PC-9 (cell line): Measurements from ENCODE around the gene DLGAP1. TPM values are rescaled to one million over a fixed set of nuclear protein-coding genes. Genes with fewer than 3 reads are reported as not detected.
A peak's percentile ranks its signal among the peaks of the same experiment; 100 is the strongest.

Experiments
- BruUV-seq: library from RNA; stranded (reverse); fragments of 400-500 nt; replicated peaks from 2 replicates; lab custom pipeline; 2021; lab: Mats Ljungman, UMichigan
- CTCF ChIA-PET: fragments of 300-600 bp; sonication (Branson Sonifier 250); formaldehyde crosslinking; loops from one replicate; lab custom pipeline; 2022; ENCODE audit warnings: antibody characterized with exemption; lab: Charles Lee
- POLR2A ChIA-PET: fragments of 300-600 bp; sonication (Branson Sonifier 250); formaldehyde crosslinking; loops from one replicate; lab custom pipeline; 2022; ENCODE audit warnings: antibody characterized with exemption; ENCODE audit not compliant: unreplicated experiment; lab: Charles Lee
- DNase-seq, 2 experiments: peaks; one replicate each; pipeline versions ENCODE4 v3.0.0 to v3.0.0-alpha.2; 2015 to 2022; ENCODE audit warnings: mixed read lengths in 1 of 2
- H2AFZ ChIP-seq: fragments of 200-600 bp; sonication (generic); 2 replicates; pipeline ENCODE4 v1.8.1; 2017; ENCODE audit warnings: antibody characterized with exemption
- H3F3A ChIP-seq: fragments of 200-600 bp; sonication (generic); 2 replicates; pipeline ENCODE4 v1.8.1; 2017; ENCODE audit warnings: antibody characterized with exemption, mild to moderate bottlenecking, low read depth; ENCODE audit not compliant: insufficient read depth
- H3K27ac ChIP-seq: fragments of 200-600 bp; sonication (generic); 2 replicates; pipeline ENCODE4 v1.6.1; 2016; ENCODE audit warnings: mixed run types
- H3K27me3 ChIP-seq: fragments of 200-600 bp; sonication (generic); 2 replicates; pipeline ENCODE4 v1.6.1; 2016; ENCODE audit warnings: low read depth, mixed run types; ENCODE audit not compliant: insufficient read depth
- H3K36me3 ChIP-seq: fragments of 200-600 bp; sonication (generic); 2 replicates; pipeline ENCODE4 v1.6.1; 2016; ENCODE audit warnings: low read depth, mixed run types
- H3K4me1 ChIP-seq: fragments of 200-600 bp; sonication (generic); replicated peaks from 2 replicates; pipeline ENCODE4 v1.6.1; 2016; ENCODE audit warnings: mixed run types; ENCODE audit not compliant: insufficient read depth
- H3K4me2 ChIP-seq: fragments of 200-600 bp; sonication (generic); 2 replicates; pipeline ENCODE4 v1.6.1; 2017; ENCODE audit warnings: mixed run types
- H3K4me3 ChIP-seq: fragments of 200-600 bp; sonication (generic); 2 replicates; pipeline ENCODE4 v1.6.1; 2016; ENCODE audit warnings: mixed run types
- H3K79me2 ChIP-seq: fragments of 200-600 bp; sonication (generic); 2 replicates; pipeline ENCODE4 v1.6.1; 2017; ENCODE audit warnings: low read depth, mixed run types
- H3K9me2 ChIP-seq: fragments of 200-600 bp; sonication (generic); 2 replicates; pipeline ENCODE4 v1.8.1; 2017; ENCODE audit warnings: mild to moderate bottlenecking; ENCODE audit not compliant: insufficient read depth
- H3K9me3 ChIP-seq: fragments of 200-600 bp; sonication (generic); 2 replicates; pipeline ENCODE4 v1.8.1; 2016; ENCODE audit warnings: low read depth; ENCODE audit not compliant: insufficient read depth
- H4K20me1 ChIP-seq: fragments of 200-600 bp; sonication (generic); 2 replicates; pipeline ENCODE4 v1.8.1; 2017; ENCODE audit not compliant: insufficient read depth
- EZH2 ChIP-seq: fragments of 200-600 bp; sonication (generic); IDR thresholded peaks from 2 replicates; pipeline ENCODE4 v1.8.0; 2017; ENCODE audit warnings: antibody characterized with exemption, low read depth
- intact Hi-C: fragments of 100-400 bp; cut with micrococcal nuclease; formaldehyde crosslinking; loops from one replicate; pipeline ENCODE4 v1.10.0; 2022; ENCODE audit not compliant: unreplicated experiment
- total RNA-seq: library from RNA; stranded (reverse); gene quantifications from 2 replicates; pipeline ENCODE4 v1.2.3, GENCODE V29; 2021
- TF ChIP-seq, protein P1 (sequence below): fragments of 200-600 bp; sonication (generic); conservative IDR thresholded peaks from 2 replicates; pipeline ENCODE4 v1.6.1; 2017; ENCODE audit warnings: mixed run types, antibody characterized with exemption, mild to moderate bottlenecking, moderate library complexity

Gene DLGAP1
- total RNA-seq, 1 experiment from 2014 or later, result not detected

DNA sequence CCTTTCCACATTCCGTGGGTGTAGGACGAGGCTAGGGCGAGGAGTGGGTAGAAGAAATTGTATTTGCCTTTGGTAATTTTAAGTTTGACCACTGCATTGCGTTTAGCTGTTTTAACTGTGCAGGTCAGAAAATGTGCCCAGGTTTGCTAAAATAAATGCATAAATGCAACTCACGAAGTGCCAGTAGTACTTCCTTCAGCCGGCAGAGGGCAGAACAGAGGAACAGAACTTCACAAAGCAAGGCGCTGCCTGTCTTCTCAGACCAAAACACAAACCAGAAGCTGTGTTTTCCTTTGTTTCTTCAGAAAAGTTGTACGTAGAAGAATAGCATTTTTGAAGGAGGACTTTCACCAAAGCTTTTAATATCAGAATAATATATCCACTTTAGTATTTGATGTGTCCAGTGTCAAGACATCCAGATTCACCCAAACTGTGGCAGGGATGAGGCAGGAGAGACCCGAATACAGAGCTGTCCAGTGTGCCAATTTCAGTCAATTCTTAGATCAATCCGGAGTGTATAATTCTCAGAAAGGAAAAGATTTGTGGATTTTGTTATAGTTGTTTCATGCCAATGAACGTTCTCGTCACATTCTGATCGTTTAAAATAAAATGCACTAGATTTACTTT is 348.6 kb downstream of the DLGAP1 start:
- TF ChIP-seq EZH2, result no peak
- TF ChIP-seq, protein P1, sequence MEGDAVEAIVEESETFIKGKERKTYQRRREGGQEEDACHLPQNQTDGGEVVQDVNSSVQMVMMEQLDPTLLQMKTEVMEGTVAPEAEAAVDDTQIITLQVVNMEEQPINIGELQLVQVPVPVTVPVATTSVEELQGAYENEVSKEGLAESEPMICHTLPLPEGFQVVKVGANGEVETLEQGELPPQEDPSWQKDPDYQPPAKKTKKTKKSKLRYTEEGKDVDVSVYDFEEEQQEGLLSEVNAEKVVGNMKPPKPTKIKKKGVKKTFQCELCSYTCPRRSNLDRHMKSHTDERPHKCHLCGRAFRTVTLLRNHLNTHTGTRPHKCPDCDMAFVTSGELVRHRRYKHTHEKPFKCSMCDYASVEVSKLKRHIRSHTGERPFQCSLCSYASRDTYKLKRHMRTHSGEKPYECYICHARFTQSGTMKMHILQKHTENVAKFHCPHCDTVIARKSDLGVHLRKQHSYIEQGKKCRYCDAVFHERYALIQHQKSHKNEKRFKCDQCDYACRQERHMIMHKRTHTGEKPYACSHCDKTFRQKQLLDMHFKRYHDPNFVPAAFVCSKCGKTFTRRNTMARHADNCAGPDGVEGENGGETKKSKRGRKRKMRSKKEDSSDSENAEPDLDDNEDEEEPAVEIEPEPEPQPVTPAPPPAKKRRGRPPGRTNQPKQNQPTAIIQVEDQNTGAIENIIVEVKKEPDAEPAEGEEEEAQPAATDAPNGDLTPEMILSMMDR, result peak; percentile 89
- CTCF ChIA-PET, result interaction anchor here (0.6 to 1.0 kb wide), 3 partner anchors 14 to 1398 kb away, joined by 3 to 5 read pairs (median 4); no protein-coding TSS in a partner anchor

DNA sequence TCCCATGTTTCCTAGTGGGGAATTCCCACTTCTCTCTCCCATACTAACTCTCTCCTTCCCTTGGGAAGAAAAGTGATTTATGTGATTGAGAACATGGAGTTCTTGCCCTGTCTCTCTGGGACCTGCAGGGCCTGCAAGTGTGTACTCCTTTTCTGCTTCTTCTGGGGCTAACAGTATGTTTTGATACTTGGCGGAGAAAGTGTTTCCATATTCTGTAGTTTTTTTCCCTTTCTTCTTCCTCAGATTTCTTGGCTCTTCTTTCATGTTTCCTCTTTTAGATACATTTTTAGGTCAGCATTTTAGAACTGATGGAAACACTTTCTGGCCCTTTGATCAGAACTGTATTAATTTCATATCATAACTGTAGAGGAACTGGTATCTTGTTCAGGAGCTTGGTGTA is 352.2 kb downstream of the DLGAP1 start:
- no peak overlapping the region for H3K4me2 ChIP-seq
- H3K9me2 ChIP-seq, result no peaks in the 10 kb centered on the region
- H3K27me3 ChIP-seq, result no peaks in the 10 kb centered on the region; the same call in 1 of the 2 replicates
- no peak overlapping the region for H3K4me3 ChIP-seq
- H3K4me1 ChIP-seq, result no peaks in the 10 kb centered on the region
- TF ChIP-seq, protein P1, result no peak
- TF ChIP-seq EZH2, result no peak
- H4K20me1 ChIP-seq, result no peaks in the 10 kb centered on the region
- H3K27ac ChIP-seq, result no peak overlapping the region
- H3K9me3 ChIP-seq, result no peaks in the 10 kb centered on the region
- intact Hi-C loops, result no loop called here
- no peaks in the 10 kb centered on the region for H3K79me2 ChIP-seq
- CTCF ChIA-PET, result no interaction called here
- no peaks in the 10 kb centered on the region for H3F3A ChIP-seq
- DNase-seq, result no peak
- POLR2A ChIA-PET, result interaction anchor here (0.8 kb wide), 1 partner anchor 17 kb away, joined by 8 read pairs; no protein-coding TSS in a partner anchor
- no TSS peak for BruUV-seq
- H3K36me3 ChIP-seq, result no peaks in the 10 kb centered on the region
- no peak overlapping the region for H2AFZ ChIP-seq

More for the DNA sequence above, 348.6 kb downstream of the DLGAP1 start:
- Histone ChIP-seq H3K9me2 (no peaks in the 10 kb centered on the region), H3K4me1 (no peaks in the 10 kb centered on the region), H3F3A (no peaks in the 10 kb centered on the region), H3K79me2 (no peaks in the 10 kb centered on the region), H3K27me3 (no peaks in the 10 kb centered on the region), H3K4me2 (no peak overlapping the region), H3K27ac (no peak overlapping the region), H4K20me1 (no peaks in the 10 kb centered on the region), H3K4me3 (no peak overlapping the region), H3K9me3 (no peaks in the 10 kb centered on the region), H2AFZ (no peak overlapping the region), H3K36me3 (no peaks in the 10 kb centered on the region)
- intact Hi-C loops, result loop anchor here (1.0 kb wide), 2 partner anchors 917 to 951 kb away; no protein-coding TSS in a partner anchor
- POLR2A ChIA-PET, result no interaction called here
- DNase-seq, result peak in 1 of 2 experiments; percentile 61
- BruUV-seq, result no TSS peak

DNA sequence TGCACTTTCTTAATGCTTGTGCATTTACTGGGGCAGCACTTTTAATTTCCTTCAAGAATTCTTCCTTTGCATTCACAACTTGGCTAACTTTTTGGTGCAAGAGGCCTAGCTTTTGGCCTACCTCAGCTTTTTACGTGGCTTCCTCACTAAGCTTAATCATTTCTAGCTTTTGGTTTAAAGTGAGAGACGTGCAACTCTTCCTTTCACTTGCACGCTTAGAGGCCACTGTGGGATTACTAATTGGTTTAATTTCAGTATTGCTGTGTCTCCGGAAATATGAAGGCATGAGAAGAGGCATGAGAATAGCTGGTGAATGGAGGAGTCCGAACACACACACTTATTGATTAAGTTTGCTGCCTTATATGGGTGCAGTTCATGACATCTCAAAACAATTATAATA is 354.1 kb downstream of the DLGAP1 start:
- Histone ChIP-seq H3K4me2 (no peak overlapping the region), H3F3A (no peaks in the 10 kb centered on the region), H2AFZ (no peak overlapping the region), H3K36me3 (no peaks in the 10 kb centered on the region), H3K79me2 (no peaks in the 10 kb centered on the region), H3K27me3 (peaks cover 9% of the 10 kb centered on the region; the same call in 1 of the 2 replicates), H3K9me2 (no peaks in the 10 kb centered on the region), H3K27ac (no peak overlapping the region), H3K9me3 (no peaks in the 10 kb centered on the region), H3K4me1 (no peaks in the 10 kb centered on the region), H3K4me3 (no peak overlapping the region), H4K20me1 (no peaks in the 10 kb centered on the region)
- intact Hi-C loops, result no loop called here
- no TSS peak for BruUV-seq
- CTCF ChIA-PET, result no interaction called here
- TF ChIP-seq EZH2, result no peak
- TF ChIP-seq, protein P1, result no peak
- POLR2A ChIA-PET, result no interaction called here
- no peak for DNase-seq
